ENCODE measurements around the gene LMO7. TPM values are rescaled to one million over a fixed set of nuclear protein-coding genes. Genes with fewer than 3 reads are reported as not detected.

The LMO7 gene
- total and polyA plus RNA-seq, 2 of the 4 experiments (the other 2 are of a cell fraction): 266 to 367 TPM

DNA sequence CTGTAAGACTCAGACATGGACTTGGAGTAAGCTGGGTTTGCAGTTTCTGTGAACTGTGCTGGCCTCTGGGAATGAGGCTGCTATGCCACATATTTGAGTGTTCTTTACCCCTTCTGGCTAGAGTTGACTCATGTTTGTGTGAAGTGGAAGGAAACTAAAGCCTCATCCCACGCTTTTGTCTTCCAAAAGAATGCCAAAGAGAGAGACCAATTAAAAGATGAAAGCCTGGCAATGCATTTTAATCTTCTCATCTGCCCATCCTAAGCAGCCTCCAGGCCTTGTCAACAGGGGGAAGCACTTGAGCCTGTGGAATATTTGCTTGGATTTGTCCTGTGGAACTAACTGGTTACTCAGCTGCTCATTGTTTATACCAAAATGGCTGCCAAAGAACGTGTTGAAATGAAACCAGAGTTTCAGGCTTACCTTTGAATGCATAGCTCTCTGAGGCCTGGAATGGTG, 49.1 kb downstream of the LMO7 start:
- in situ Hi-C loops (cut with MboI; ENCODE audit: low sequenced_read_pairs) (loop anchor here (25.0 kb wide), 4 partner anchors 327 to 1302 kb away; partner anchors contain the start of gene CLN5), intact Hi-C loops (cut with micrococcal nuclease) (loop anchor here (5.0 kb wide), 3 partner anchors 787 to 1217 kb away; partner anchors contain the start of gene KCTD12), dilution Hi-C loops (cut with HindIII; ENCODE audit: low sequenced_read_pairs, unreplicated experiment) (no loop called here)
- ChIA-PET POLR2A (ENCODE audit: unreplicated experiment) (no interaction called here), CTCF (interaction anchor here (0.6 to 1.2 kb wide), 3 partner anchors 10 to 1206 kb away, joined by 3 to 9 read pairs (median 3); no protein-coding TSS in a partner anchor)
- no peak overlapping the region for H2BK15ac ChIP-seq (ENCODE audit: low read depth, low read length)
- peak overlapping the region; percentile 32; the same call in 1 of the 2 replicates for H3K9ac ChIP-seq (ENCODE audit: low read depth, low read length)
- H4K5ac ChIP-seq (ENCODE audit: low read depth, low read length): peak overlapping the region; percentile 37; the same call in 1 of the 2 replicates
- peak overlapping the region; percentile 54 for H2BK5ac ChIP-seq (ENCODE audit: low read depth, low read length, poor library complexity, severe bottlenecking)
- H3K14ac ChIP-seq (replicated peaks; ENCODE audit: low read depth, low read length): 0 out of 2 replicates have a peak overlapping the region, but pooled peaks have one; percentile 23
- H3K9me1 ChIP-seq (ENCODE audit: insufficient read depth, low read length): peaks cover 25% of the 10 kb centered on the region
- peak overlapping the region; percentile 57; the same call in 1 of the 2 replicates for H2BK20ac ChIP-seq (ENCODE audit: low read depth, low read length)
- WGBS, 2 experiments (ENCODE audit: extremely low coverage in 2 of 2, insufficient read length in 1 of 2): no CpG with 5 or more reads among the region's 2 CpGs
- H2AK9ac ChIP-seq (replicated peaks; ENCODE audit: low read depth, low read length, poor library complexity): no peak overlapping the region
- H2AFZ ChIP-seq (replicated peaks; ENCODE audit: low read length, poor library complexity): no peak overlapping the region
- peak overlapping the region; percentile 0; the same call in 1 of the 2 replicates for H3K4ac ChIP-seq (ENCODE audit: low read depth, low read length)
- peak overlapping the region; percentile 45 for H3K56ac ChIP-seq (ENCODE audit: extremely low read depth, insufficient read depth, low read length)
- H3K27ac ChIP-seq (ENCODE audit: insufficient read depth, low read length): peak overlapping the region; percentile 89; the same call in 1 of the 2 replicates
- peaks cover 11 to 55% of the 10 kb centered on the region in 2 experiments for H3K79me1 ChIP-seq (ENCODE audit: low read depth in 1 of 2, low read length in 2 of 2)
- H4K8ac ChIP-seq (ENCODE audit: low read depth in 2 of 2, low read length in 2 of 2): peak overlapping the region; percentile 5 to 64; a peak in 2 of 4 replicates
- DNase-seq (peak; percentile 91), ATAC-seq (ENCODE audit: low read depth) (peak; percentile 83)
- peaks cover 13% of the 10 kb centered on the region for H3K4me1 ChIP-seq (ENCODE audit: control insufficient read depth, insufficient read depth, low read length)
- no peaks in the 10 kb centered on the region for H3K36me3 ChIP-seq (ENCODE audit: control insufficient read depth, insufficient read depth, low read length)
- no peak overlapping the region; the same call in 1 of the 2 replicates for H3K4me3 ChIP-seq (ENCODE audit: insufficient read depth, low read depth, low read length)
- peaks cover 93% of the 10 kb centered on the region; the same call in 1 of the 2 replicates for H4K20me1 ChIP-seq (ENCODE audit: insufficient read depth, low read length)
- peak overlapping the region; percentile 34 for H2BK120ac ChIP-seq (ENCODE audit: low read depth, low read length)
- H4K91ac ChIP-seq (ENCODE audit: insufficient read depth, low read depth, low read length): peak overlapping the region; percentile 5; the same call in 1 of the 2 replicates
- BruUV-seq (replicated peaks): no TSS peak
- H3K18ac ChIP-seq (ENCODE audit: low read depth, low read length): peak overlapping the region; percentile 74
- H3K23ac ChIP-seq (ENCODE audit: low read depth, low read length): peak overlapping the region; percentile 25; the same call in 1 of the 2 replicates
- no peak overlapping the region for H2AK5ac ChIP-seq (ENCODE audit: low read depth, low read length)
- no peaks in the 10 kb centered on the region for H3K27me3 ChIP-seq (ENCODE audit: control insufficient read depth, insufficient read depth, low read length)
- H3K4me2 ChIP-seq (ENCODE audit: low read depth, low read length): peak overlapping the region; percentile 35
- H3K9me3 ChIP-seq (ENCODE audit: control insufficient read depth, insufficient read depth, low read length): no peaks in the 10 kb centered on the region
- TF ChIP-seq RCOR1 (IDR thresholded peaks at IDR 0.05; ENCODE audit: insufficient replicate concordance, low read length) (no peak), USF2 (IDR thresholded peaks at IDR 0.05; ENCODE audit: low read depth, low read length) (no peak), FOS (IDR thresholded peaks at IDR 0.05; ENCODE audit: low read depth, low read length) (no peak), CTCF (conservative IDR thresholded peaks at IDR 0.05; ENCODE audit: low read depth, low read length) (peak; percentile 62), NFE2L2 (IDR thresholded peaks at IDR 0.05; ENCODE audit: low read depth, low read length) (no peak), CEBPB (IDR thresholded peaks at IDR 0.05; ENCODE audit: low read depth, low read length) (no peak), BHLHE40 (IDR thresholded peaks at IDR 0.05; ENCODE audit: low read depth, low read length) (0 out of 2 replicates have a peak, but pooled peaks have one; percentile 15), MAFK (IDR thresholded peaks at IDR 0.05; ENCODE audit: low read depth, low read length) (peak; percentile 29; the same call in 1 of the 2 replicates), RAD21 (IDR thresholded peaks at IDR 0.05; ENCODE audit: low read length) (peak; percentile 27; the same call in 1 of the 2 replicates), MAZ (IDR thresholded peaks at IDR 0.05; ENCODE audit: borderline replicate concordance, low read depth, low read length) (no peak), MXI1 (IDR thresholded peaks at IDR 0.05; ENCODE audit: borderline replicate concordance, low read depth, low read length) (0 out of 2 replicates have a peak, but pooled peaks have one; percentile 20), POLR2A (IDR thresholded peaks at IDR 0.05; ENCODE audit: low read depth, low read length) (no peak), CHD1 (IDR thresholded peaks at IDR 0.05; ENCODE audit: low read depth, low read length) (no peak)
- TF ChIP-seq, protein P1, sequence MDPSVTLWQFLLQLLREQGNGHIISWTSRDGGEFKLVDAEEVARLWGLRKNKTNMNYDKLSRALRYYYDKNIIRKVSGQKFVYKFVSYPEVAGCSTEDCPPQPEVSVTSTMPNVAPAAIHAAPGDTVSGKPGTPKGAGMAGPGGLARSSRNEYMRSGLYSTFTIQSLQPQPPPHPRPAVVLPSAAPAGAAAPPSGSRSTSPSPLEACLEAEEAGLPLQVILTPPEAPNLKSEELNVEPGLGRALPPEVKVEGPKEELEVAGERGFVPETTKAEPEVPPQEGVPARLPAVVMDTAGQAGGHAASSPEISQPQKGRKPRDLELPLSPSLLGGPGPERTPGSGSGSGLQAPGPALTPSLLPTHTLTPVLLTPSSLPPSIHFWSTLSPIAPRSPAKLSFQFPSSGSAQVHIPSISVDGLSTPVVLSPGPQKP (IDR thresholded peaks at IDR 0.05; ENCODE audit: borderline replicate concordance, low read depth, low read length): no peak
